Testis (tissue), 3 donors: Measurements from ENCODE around the gene KAT6B. TPM values are rescaled to one million over a fixed set of nuclear protein-coding genes. Genes with fewer than 3 reads are reported as not detected.

Experiments used
- DNase-seq: peaks from one replicate; pipeline ENCODE4 v3.0.0-alpha.2; 2019
- H3K27ac ChIP-seq, 2 donors: fragments of 200-600 bp; sonication (generic); one replicate each; pipeline ENCODE4 v1.5.1; 2019
- H3K27me3 ChIP-seq: fragments of 200-600 bp; sonication (generic); one replicate; pipeline ENCODE4 v1.5.1; 2019
- H3K36me3 ChIP-seq: fragments of 200-600 bp; sonication (generic); one replicate; pipeline ENCODE4 v1.5.1; 2017; ENCODE audit warnings: low read depth; ENCODE audit errors: missing control alignments
- H3K4me1 ChIP-seq: fragments of 200-600 bp; sonication (generic); one replicate; pipeline ENCODE4 v1.5.1; 2019
- H3K4me3 ChIP-seq, 2 donors: fragments of 200-600 bp; sonication (generic); one replicate each; pipeline ENCODE4 v1.5.1; 2017 to 2019
- H3K9me3 ChIP-seq: fragments of 200-600 bp; sonication (generic); one replicate; pipeline ENCODE4 v1.5.1; 2017
- POLR2A ChIP-seq: fragments of 450-650 bp; IDR thresholded peaks from one replicate; pipeline ENCODE4 v1.6.1; 2017; ENCODE audit warnings: antibody characterized with exemption, mild to moderate bottlenecking, moderate library complexity
- WGBS, 2 donors: methylation state at CpG; one replicate each; pipeline ENCODE4 v1.1.5; 2018; 5-methylcytosine and 5-hydroxymethylcytosine counted together
- intact Hi-C: fragments of 100-400 bp; cut with DNase I; formaldehyde crosslinking; loops from one replicate; pipeline ENCODE4 v1.15.1; 2023; ENCODE audit warnings: low total_unique reads
- polyA plus RNA-seq: library from polyadenylated mRNA; stranded (reverse); fragments of 350-450 nt; fragmentation: Illumina TruSeq; extraction: RNeasy Lipid Tissue Mini Kit (QIAGEN cat#74804); gene quantifications from one replicate; pipeline ENCODE4 v1.2.3, GENCODE V29; 2014; ENCODE audit warnings: low read depth, low replicate concordance; ENCODE audit not compliant: insufficient read depth
- total RNA-seq, 2 donors: library from RNA; depleted of rRNA; stranded (reverse); fragments of >200 nt; gene quantifications; one replicate each; pipeline ENCODE4 v1.2.3, GENCODE V29; 2016
- TF ChIP-seq, protein P1 (sequence below), 3 experiments: fragments of 450-650 bp in 2 of 3; fragments of 200-600 bp in 1 of 3; sonication (generic) in 1 of 3; IDR thresholded peaks; one replicate each; pipeline ENCODE4 v1.5.1; 2016 to 2019; ENCODE audit warnings: antibody characterized with exemption in 3 of 3, mild to moderate bottlenecking in 2 of 3, moderate library complexity in 1 of 3

Gene KAT6B
- total and polyA plus RNA-seq, 3 donors from 2014 or later, result 23.9 to 109 (median 106) TPM

- no peak for DNase-seq
- Histone ChIP-seq H3K27ac (no peak overlapping the region), H3K4me1 (peaks cover 14% of the 10 kb centered on the region), H3K4me3 (no peak overlapping the region), H3K9me3 (no peaks in the 10 kb centered on the region), H3K27me3 (no peaks in the 10 kb centered on the region), H3K36me3 (no peaks in the 10 kb centered on the region)
- intact Hi-C loops, result no loop called here
- no peak for TF ChIP-seq POLR2A
- TF ChIP-seq, protein P1, sequence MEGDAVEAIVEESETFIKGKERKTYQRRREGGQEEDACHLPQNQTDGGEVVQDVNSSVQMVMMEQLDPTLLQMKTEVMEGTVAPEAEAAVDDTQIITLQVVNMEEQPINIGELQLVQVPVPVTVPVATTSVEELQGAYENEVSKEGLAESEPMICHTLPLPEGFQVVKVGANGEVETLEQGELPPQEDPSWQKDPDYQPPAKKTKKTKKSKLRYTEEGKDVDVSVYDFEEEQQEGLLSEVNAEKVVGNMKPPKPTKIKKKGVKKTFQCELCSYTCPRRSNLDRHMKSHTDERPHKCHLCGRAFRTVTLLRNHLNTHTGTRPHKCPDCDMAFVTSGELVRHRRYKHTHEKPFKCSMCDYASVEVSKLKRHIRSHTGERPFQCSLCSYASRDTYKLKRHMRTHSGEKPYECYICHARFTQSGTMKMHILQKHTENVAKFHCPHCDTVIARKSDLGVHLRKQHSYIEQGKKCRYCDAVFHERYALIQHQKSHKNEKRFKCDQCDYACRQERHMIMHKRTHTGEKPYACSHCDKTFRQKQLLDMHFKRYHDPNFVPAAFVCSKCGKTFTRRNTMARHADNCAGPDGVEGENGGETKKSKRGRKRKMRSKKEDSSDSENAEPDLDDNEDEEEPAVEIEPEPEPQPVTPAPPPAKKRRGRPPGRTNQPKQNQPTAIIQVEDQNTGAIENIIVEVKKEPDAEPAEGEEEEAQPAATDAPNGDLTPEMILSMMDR (IDR thresholded peaks at IDR 0.05), result no peak
- WGBS, 2 donors, result 61 to 90% methylated on average over 3 to 7 of the region's 7 CpGs
Observed at GRCh38 chr10:75067272-75067671, 240.9 kb downstream of the KAT6B start.

DNA sequence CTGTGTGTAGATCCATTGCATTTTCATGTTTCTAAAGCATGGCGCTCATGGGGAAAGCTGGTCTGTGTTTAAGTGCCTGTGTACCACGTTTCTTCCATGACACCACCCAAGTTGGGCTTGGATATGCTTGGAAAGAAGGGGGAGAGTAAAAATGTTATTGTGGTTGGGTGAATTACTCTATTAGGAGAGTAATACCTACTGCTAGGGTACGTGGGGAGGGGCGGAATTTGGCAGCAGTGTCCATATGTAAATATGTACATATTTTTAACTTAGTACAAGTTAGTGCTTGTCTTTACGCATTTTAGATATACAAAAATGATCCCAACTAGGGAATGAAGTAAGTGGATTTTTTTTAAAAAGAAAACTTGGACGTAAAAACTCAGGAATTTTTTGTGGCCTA lies 242.1 kb downstream of the KAT6B start:
- peaks cover 14% of the 10 kb centered on the region for H3K4me1 ChIP-seq
- no peaks in the 10 kb centered on the region for H3K9me3 ChIP-seq
- DNase-seq, result no peak
- H3K27ac ChIP-seq, result no peak overlapping the region
- intact Hi-C loops, result no loop called here
- H3K27me3 ChIP-seq, result no peaks in the 10 kb centered on the region
- no peak overlapping the region for H3K4me3 ChIP-seq
- 87 to 89% methylated on average over 6 of the region's 6 CpGs for WGBS, 2 donors
- H3K36me3 ChIP-seq, result no peaks in the 10 kb centered on the region
- TF ChIP-seq, protein P1 (IDR thresholded peaks at IDR 0.05), result no peak
- no peak for TF ChIP-seq POLR2A

DNA sequence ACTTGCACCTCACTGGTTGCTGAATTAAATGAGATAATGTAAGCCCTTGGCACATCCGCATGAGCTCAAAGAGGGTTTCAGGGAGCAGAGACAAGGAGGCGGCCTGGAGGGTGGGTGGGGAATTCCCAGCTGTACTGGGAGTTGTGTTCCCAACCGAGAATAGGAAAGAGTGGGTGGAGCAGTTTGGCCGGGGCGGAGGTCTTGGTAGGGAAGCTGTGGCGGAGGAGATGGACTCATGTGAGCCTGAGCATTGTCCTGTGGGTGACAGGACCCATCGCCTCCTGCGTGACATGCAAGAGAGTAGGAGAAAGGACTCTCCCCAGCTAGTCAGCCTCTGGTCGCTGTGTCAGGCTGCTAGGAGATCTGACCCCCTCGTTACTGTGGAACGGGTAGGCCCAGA lies 244.1 kb downstream of the KAT6B start:
- WGBS, 2 donors, result 61 to 63% methylated on average over 11 of the region's 11 CpGs
- peak overlapping the region; percentile 55 to 63 for H3K27ac ChIP-seq
- no peaks in the 10 kb centered on the region for H3K9me3 ChIP-seq
- no peak for DNase-seq
- no peaks in the 10 kb centered on the region for H3K27me3 ChIP-seq
- intact Hi-C loops, result no loop called here
- H3K4me3 ChIP-seq, result no peak overlapping the region
- TF ChIP-seq, protein P1 (IDR thresholded peaks at IDR 0.05), result no peak
- TF ChIP-seq POLR2A, result no peak
- H3K36me3 ChIP-seq, result no peaks in the 10 kb centered on the region
- H3K4me1 ChIP-seq, result peaks cover 14% of the 10 kb centered on the region

DNA sequence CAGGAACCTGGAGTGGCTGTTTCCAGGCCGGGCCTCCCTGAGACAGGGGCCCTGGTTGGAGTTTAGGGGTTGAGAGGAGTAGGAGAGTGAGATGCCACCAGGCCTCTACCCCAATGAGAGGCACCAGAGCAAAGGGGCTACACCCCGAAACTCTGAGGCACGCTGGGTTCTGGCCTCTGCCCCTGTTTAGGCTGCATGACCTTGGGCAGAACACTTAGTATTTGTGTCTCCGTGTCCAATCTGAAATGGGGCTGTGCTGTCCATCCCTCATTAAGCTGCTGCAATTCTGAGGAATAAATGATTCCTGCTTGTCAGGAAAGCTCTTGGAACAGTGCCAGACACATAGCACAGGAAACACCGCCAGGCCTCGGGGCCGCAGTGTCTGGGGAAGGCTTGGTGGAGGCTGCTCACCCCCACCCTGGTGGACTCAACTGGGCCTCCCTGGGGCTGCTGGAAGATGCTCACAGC lies 244.6 kb downstream of the KAT6B start:
- intact Hi-C loops, result no loop called here

GRCh38 chr10:75071756-75072155 lies 245.4 kb downstream of the KAT6B start:
- DNase-seq, result peak; percentile 37
- WGBS, 2 donors, result 73 to 91% methylated on average over 10 to 14 of the region's 14 CpGs
- Histone ChIP-seq H3K9me3 (no peaks in the 10 kb centered on the region), H3K27me3 (no peaks in the 10 kb centered on the region), H3K4me1 (peaks cover 14% of the 10 kb centered on the region), H3K36me3 (no peaks in the 10 kb centered on the region), H3K27ac (peak overlapping the region in 1 of 2 donors; percentile 55), H3K4me3 (no peak overlapping the region)
- TF ChIP-seq, protein P1 (IDR thresholded peaks at IDR 0.05), result no peak
- TF ChIP-seq POLR2A, result no peak
- intact Hi-C loops, result no loop called here

More for the DNA sequence above, 244.6 kb downstream of the KAT6B start:
- no peaks in the 10 kb centered on the region for H3K36me3 ChIP-seq
- H3K9me3 ChIP-seq, result no peaks in the 10 kb centered on the region
- H3K27ac ChIP-seq, result peak overlapping the region; percentile 55 to 63
- no peaks in the 10 kb centered on the region for H3K27me3 ChIP-seq
- peak; percentile 21 for DNase-seq
- TF ChIP-seq, protein P1 (IDR thresholded peaks at IDR 0.05), result no peak
- TF ChIP-seq POLR2A, result no peak
- peaks cover 14% of the 10 kb centered on the region for H3K4me1 ChIP-seq
- H3K4me3 ChIP-seq, result no peak overlapping the region
- WGBS, 2 donors, result 30 to 51% methylated on average over 7 of the region's 7 CpGs
